Keratinocyte (primary cell): ENCODE data around the gene DOC2A.

Experiments used
- CTCF ChIP-seq, 3 experiments: IDR thresholded peaks in 1 of 3; conservative IDR thresholded peaks in 1 of 3; optimal IDR thresholded peaks in 1 of 3; 2 replicates in 2 of 3; 3 replicates in 1 of 3; pipeline versions ENCODE3 to v1.5.1; 2011; ENCODE audit warnings: low read length in 3 of 3, mild to moderate bottlenecking in 3 of 3, moderate library complexity in 2 of 3, control low read depth in 1 of 3, inconsistent platforms in 1 of 3; ENCODE audit not compliant: insufficient read depth in 2 of 3; ENCODE audit errors: extremely low read depth in 1 of 3
- EZH2 ChIP-seq: IDR thresholded peaks from one replicate; pipeline ENCODE4 v1.6.1; 2012; ENCODE audit warnings: inconsistent platforms, mild to moderate bottlenecking, low read length, moderate library complexity

- no peak for TF ChIP-seq CTCF (optimal IDR thresholded peaks at IDR 0.05 in 1 of 3, IDR thresholded peaks at IDR 0.05 in 1 of 3, conservative IDR thresholded peaks at IDR 0.05 in 1 of 3; ENCODE audit: extremely low read depth in 1 of 3, insufficient read depth in 2 of 3, low read length in 3 of 3)
- no peak for TF ChIP-seq EZH2
These were observed 16.8 kb downstream of the DOC2A start for GRCh38 chr16:29993903-29994599.
